Measurements from ENCODE around the gene PRTFDC1.

Gene PRTFDC1

GRCh38 chr10:24804956-24805355 is 147.4 kb downstream of the PRTFDC1 start:
- in situ Hi-C loops (cut with MboI; ENCODE audit: low sequenced_read_pairs), result no loop called here

GRCh38 chr10:24804392-24804791 is 148.0 kb downstream of the PRTFDC1 start:
- in situ Hi-C loops (cut with MboI; ENCODE audit: low sequenced_read_pairs), result no loop called here

GRCh38 chr10:24802378-24802777 is 150.0 kb downstream of the PRTFDC1 start:
- in situ Hi-C loops (cut with MboI; ENCODE audit: low sequenced_read_pairs), result no loop called here

- in situ Hi-C loops (cut with MboI; ENCODE audit: low sequenced_read_pairs), result no loop called here
Measured at GRCh38 chr10:24800861-24801260, 151.5 kb downstream of the PRTFDC1 start.
